OCI-LY3 (cell line): Measurements from ENCODE around the gene NCK2.
"Not testable (repeated sequence)": the region's sequence is repeated elsewhere in the genome, so short reads cannot be mapped to it uniquely, and the experiment has no call there.

Experiments
- H2AFZ ChIP-seq: fragments of 200-600, 300-600 bp; shearing (Covaris generic); 2 replicates; pipeline ENCODE4 v1.6.0; 2014; ENCODE audit warnings: antibody characterized with exemption, low read depth, low read length
- H3K27ac ChIP-seq: fragments of 200-600, 300-600 bp; sonication (generic); 2 replicates; pipeline ENCODE4 v1.5.1; 2014; ENCODE audit warnings: mild to moderate bottlenecking, low read length, moderate library complexity, mixed read lengths
- H3K27me3 ChIP-seq: fragments of 200-600, 300-600 bp; sonication (generic); 2 replicates; pipeline ENCODE4 v1.6.1; 2014; ENCODE audit warnings: low read depth, low read length, mixed read lengths
- H3K36me3 ChIP-seq: fragments of 200-600, 300-600 bp; sonication (generic); replicated peaks from 2 replicates; pipeline ENCODE3; 2014; ENCODE audit warnings: low read depth, low read length, mixed read lengths
- H3K4me1 ChIP-seq: fragments of 300-600, 200-600 bp; sonication (generic); 2 replicates; pipeline ENCODE4 v1.6.1; 2014; ENCODE audit warnings: low read length, mixed read lengths
- H3K4me2 ChIP-seq: fragments of 200-600, 300-600 bp; sonication (generic); 2 replicates; pipeline ENCODE4 v1.6.1; 2014; ENCODE audit warnings: low read length, mixed read lengths
- H3K4me3 ChIP-seq: fragments of 300-600, 200-600 bp; sonication (generic); 2 replicates; pipeline ENCODE4 v1.5.1; 2014; ENCODE audit warnings: antibody characterized with exemption, mild to moderate bottlenecking, low read length, moderate library complexity
- H3K79me2 ChIP-seq: fragments of 300-600, 200-600 bp; shearing (Covaris generic); 2 replicates; pipeline ENCODE4 v1.6.1; 2014; ENCODE audit warnings: mild to moderate bottlenecking, low read length, mixed read lengths
- H3K9ac ChIP-seq: fragments of 300-600, 200-600 bp; shearing (Covaris generic); 2 replicates; pipeline ENCODE4 v1.6.0; 2014; ENCODE audit warnings: mild to moderate bottlenecking, low read length, moderate library complexity
- H3K9me3 ChIP-seq: fragments of 200-600, 300-600 bp; shearing (Covaris generic); 2 replicates; pipeline ENCODE4 v1.6.1; 2014; ENCODE audit warnings: low read length, mixed read lengths; ENCODE audit not compliant: insufficient read depth
- H4K20me1 ChIP-seq: fragments of 200-600, 300-600 bp; sonication (generic); 2 replicates; pipeline ENCODE4 v1.6.1; 2016; ENCODE audit warnings: low read length, mixed read lengths; ENCODE audit not compliant: insufficient read depth
- CTCF ChIP-seq: fragments of 200-600, 300-600 bp; sonication (generic); IDR thresholded peaks from 2 replicates; pipeline ENCODE4 v1.5.1; 2014; ENCODE audit warnings: antibody characterized with exemption, low read length, low read depth
- EZH2phosphoT487 ChIP-seq: fragments of 200-600 bp; shearing (Covaris generic); IDR thresholded peaks from 2 replicates; pipeline ENCODE4 v1.6.1; 2018; ENCODE audit warnings: antibody characterized with exemption, mixed run types, low read depth

Gene NCK2

GRCh38 chr2:105896765-105897163 lies 152.1 kb downstream of the NCK2 start:
- TF ChIP-seq CTCF (0 out of 2 replicates have a peak, but pooled peaks have one; percentile 25), EZH2phosphoT487 (no peak)
- Histone ChIP-seq H3K9ac (no peak overlapping the region), H3K79me2 (no peaks in the 10 kb centered on the region), H3K27me3 (no peaks in the 10 kb centered on the region), H2AFZ (no peak overlapping the region), H3K36me3 (peaks cover 6% of the 10 kb centered on the region), H3K4me3 (no peak overlapping the region), H3K4me1 (no peaks in the 10 kb centered on the region), H3K27ac (no peak overlapping the region), H3K4me2 (no peak overlapping the region), H3K9me3 (0 out of 2 replicates have a peak, but pooled peaks cover 5% of the 10 kb centered on the region), H4K20me1 (no peaks in the 10 kb centered on the region)

- not testable (repeated sequence) for H3K4me3 ChIP-seq, H3K4me2 ChIP-seq, H3K9me3 ChIP-seq, H2AFZ ChIP-seq, H3K36me3 ChIP-seq, H3K27ac ChIP-seq, H4K20me1 ChIP-seq, H3K9ac ChIP-seq, H3K79me2 ChIP-seq, H3K4me1 ChIP-seq, H3K27me3 ChIP-seq
These were observed 153.0 kb downstream of the NCK2 start for GRCh38 chr2:105897694-105898093.

GRCh38 chr2:105903051-105903674 lies 158.5 kb downstream of the NCK2 start:
- H3K36me3 ChIP-seq, result peaks cover 2% of the 10 kb centered on the region
- TF ChIP-seq EZH2phosphoT487 (no peak), CTCF (no peak)
- H3K9ac ChIP-seq, result no peak overlapping the region
- no peak overlapping the region for H3K4me2 ChIP-seq
- no peak overlapping the region for H2AFZ ChIP-seq
- no peak overlapping the region for H3K27ac ChIP-seq
- H3K4me3 ChIP-seq, result no peak overlapping the region
- no peaks in the 10 kb centered on the region for H4K20me1 ChIP-seq
- H3K79me2 ChIP-seq, result no peaks in the 10 kb centered on the region
- H3K9me3 ChIP-seq, result 0 out of 2 replicates have a peak, but pooled peaks cover under 1% of the 10 kb centered on the region
- peaks cover 26% of the 10 kb centered on the region; the same call in 1 of the 2 replicates for H3K27me3 ChIP-seq
- peaks cover 44% of the 10 kb centered on the region for H3K4me1 ChIP-seq

GRCh38 chr2:105904938-105905337 lies 160.2 kb downstream of the NCK2 start:
- no peaks in the 10 kb centered on the region for H4K20me1 ChIP-seq
- H2AFZ ChIP-seq, result no peak overlapping the region
- peak overlapping the region; percentile 66 for H3K4me3 ChIP-seq
- peak overlapping the region; percentile 55 for H3K27ac ChIP-seq
- peaks cover 26% of the 10 kb centered on the region; the same call in 1 of the 2 replicates for H3K27me3 ChIP-seq
- no peaks in the 10 kb centered on the region for H3K79me2 ChIP-seq
- H3K4me1 ChIP-seq, result peaks cover 57% of the 10 kb centered on the region
- peaks cover 2% of the 10 kb centered on the region for H3K36me3 ChIP-seq
- no peaks in the 10 kb centered on the region for H3K9me3 ChIP-seq
- H3K4me2 ChIP-seq, result peak overlapping the region; percentile 85
- H3K9ac ChIP-seq, result peak overlapping the region; percentile 36; the same call in 1 of the 2 replicates
- TF ChIP-seq CTCF, result no peak
- no peak for TF ChIP-seq EZH2phosphoT487
